HL-60 (cell line): ENCODE data around the gene PEX1.
A peak's percentile ranks its signal among the peaks of the same experiment; 100 is the strongest.

Experiments
- DNase-seq, 2 experiments: peaks; one replicate each; pipeline ENCODE4 v3.0.0-alpha.2; 2010 to 2020; ENCODE audit warnings: low read depth in 1 of 2, low spot score in 1 of 2
- H3K27ac ChIP-seq: fragments of 250-450 bp; sonication (Bioruptor Pico); replicated peaks from 2 replicates; pipeline ENCODE4 v1.5.1; 2020; ENCODE audit warnings: mild to moderate bottlenecking, moderate library complexity
- H3K27me3 ChIP-seq: fragments of 250-450 bp; sonication (Bioruptor Pico); 2 replicates; pipeline ENCODE4 v1.5.1; 2021; ENCODE audit warnings: mild to moderate bottlenecking, moderate library complexity; ENCODE audit not compliant: insufficient read depth, poor library complexity, severe bottlenecking
- H3K4me3 ChIP-seq: replicated peaks from 2 replicates; pipeline ENCODE4 v1.5.1; 2011; ENCODE audit warnings: mild to moderate bottlenecking, control low read depth, low read length; ENCODE audit not compliant: insufficient read depth
- GABPA ChIP-seq: IDR thresholded peaks from 2 replicates; pipeline ENCODE4 v1.6.1; 2012; ENCODE audit warnings: low read depth
- POLR2AphosphoS5 ChIP-seq: IDR thresholded peaks from 2 replicates; pipeline ENCODE4 v1.6.1; 2012; ENCODE audit warnings: low read depth
- SPI1 ChIP-seq: IDR thresholded peaks from 2 replicates; pipeline ENCODE4 v1.6.1; 2012; ENCODE audit warnings: low read depth, mild to moderate bottlenecking, borderline replicate concordance
- TF ChIP-seq, protein P1 (sequence below): IDR thresholded peaks from one replicate; pipeline ENCODE4 v1.5.1; 2011; ENCODE audit warnings: low read length, control low read depth, inconsistent platforms; ENCODE audit not compliant: insufficient read depth
- TF ChIP-seq, protein P2 (sequence below): IDR thresholded peaks from 2 replicates; pipeline ENCODE4 v1.6.1; 2012; ENCODE audit warnings: low read depth; ENCODE audit not compliant: insufficient replicate concordance

Gene PEX1

DNA sequence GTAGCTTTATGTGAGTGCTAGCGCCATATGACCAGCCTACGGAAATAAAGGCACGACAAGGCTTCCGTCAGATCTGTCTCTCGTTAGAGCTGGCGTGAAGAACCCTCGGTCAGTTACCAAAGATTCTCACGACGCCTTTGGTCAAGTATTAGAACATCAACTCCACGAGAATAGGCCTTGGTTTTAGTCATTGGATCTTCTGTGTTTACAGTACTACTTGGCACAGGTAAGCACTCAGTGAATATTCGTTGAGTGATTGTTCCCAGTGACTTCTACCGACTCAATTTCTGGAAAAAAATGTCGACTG is 591 bp upstream of the PEX1 start:
- Histone ChIP-seq H3K4me3 (peak overlapping the region; percentile 100), H3K27ac (peak overlapping the region; percentile 82), H3K27me3 (no peaks in the 10 kb centered on the region)
- DNase-seq: no peak
- TF ChIP-seq SPI1 (no peak), POLR2AphosphoS5 (no peak), GABPA (no peak; the same call in 1 of the 2 replicates)
- TF ChIP-seq, protein P1, sequence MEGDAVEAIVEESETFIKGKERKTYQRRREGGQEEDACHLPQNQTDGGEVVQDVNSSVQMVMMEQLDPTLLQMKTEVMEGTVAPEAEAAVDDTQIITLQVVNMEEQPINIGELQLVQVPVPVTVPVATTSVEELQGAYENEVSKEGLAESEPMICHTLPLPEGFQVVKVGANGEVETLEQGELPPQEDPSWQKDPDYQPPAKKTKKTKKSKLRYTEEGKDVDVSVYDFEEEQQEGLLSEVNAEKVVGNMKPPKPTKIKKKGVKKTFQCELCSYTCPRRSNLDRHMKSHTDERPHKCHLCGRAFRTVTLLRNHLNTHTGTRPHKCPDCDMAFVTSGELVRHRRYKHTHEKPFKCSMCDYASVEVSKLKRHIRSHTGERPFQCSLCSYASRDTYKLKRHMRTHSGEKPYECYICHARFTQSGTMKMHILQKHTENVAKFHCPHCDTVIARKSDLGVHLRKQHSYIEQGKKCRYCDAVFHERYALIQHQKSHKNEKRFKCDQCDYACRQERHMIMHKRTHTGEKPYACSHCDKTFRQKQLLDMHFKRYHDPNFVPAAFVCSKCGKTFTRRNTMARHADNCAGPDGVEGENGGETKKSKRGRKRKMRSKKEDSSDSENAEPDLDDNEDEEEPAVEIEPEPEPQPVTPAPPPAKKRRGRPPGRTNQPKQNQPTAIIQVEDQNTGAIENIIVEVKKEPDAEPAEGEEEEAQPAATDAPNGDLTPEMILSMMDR: no peak
- TF ChIP-seq, protein P2, sequence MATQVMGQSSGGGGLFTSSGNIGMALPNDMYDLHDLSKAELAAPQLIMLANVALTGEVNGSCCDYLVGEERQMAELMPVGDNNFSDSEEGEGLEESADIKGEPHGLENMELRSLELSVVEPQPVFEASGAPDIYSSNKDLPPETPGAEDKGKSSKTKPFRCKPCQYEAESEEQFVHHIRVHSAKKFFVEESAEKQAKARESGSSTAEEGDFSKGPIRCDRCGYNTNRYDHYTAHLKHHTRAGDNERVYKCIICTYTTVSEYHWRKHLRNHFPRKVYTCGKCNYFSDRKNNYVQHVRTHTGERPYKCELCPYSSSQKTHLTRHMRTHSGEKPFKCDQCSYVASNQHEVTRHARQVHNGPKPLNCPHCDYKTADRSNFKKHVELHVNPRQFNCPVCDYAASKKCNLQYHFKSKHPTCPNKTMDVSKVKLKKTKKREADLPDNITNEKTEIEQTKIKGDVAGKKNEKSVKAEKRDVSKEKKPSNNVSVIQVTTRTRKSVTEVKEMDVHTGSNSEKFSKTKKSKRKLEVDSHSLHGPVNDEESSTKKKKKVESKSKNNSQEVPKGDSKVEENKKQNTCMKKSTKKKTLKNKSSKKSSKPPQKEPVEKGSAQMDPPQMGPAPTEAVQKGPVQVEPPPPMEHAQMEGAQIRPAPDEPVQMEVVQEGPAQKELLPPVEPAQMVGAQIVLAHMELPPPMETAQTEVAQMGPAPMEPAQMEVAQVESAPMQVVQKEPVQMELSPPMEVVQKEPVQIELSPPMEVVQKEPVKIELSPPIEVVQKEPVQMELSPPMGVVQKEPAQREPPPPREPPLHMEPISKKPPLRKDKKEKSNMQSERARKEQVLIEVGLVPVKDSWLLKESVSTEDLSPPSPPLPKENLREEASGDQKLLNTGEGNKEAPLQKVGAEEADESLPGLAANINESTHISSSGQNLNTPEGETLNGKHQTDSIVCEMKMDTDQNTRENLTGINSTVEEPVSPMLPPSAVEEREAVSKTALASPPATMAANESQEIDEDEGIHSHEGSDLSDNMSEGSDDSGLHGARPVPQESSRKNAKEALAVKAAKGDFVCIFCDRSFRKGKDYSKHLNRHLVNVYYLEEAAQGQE: no peak

DNA sequence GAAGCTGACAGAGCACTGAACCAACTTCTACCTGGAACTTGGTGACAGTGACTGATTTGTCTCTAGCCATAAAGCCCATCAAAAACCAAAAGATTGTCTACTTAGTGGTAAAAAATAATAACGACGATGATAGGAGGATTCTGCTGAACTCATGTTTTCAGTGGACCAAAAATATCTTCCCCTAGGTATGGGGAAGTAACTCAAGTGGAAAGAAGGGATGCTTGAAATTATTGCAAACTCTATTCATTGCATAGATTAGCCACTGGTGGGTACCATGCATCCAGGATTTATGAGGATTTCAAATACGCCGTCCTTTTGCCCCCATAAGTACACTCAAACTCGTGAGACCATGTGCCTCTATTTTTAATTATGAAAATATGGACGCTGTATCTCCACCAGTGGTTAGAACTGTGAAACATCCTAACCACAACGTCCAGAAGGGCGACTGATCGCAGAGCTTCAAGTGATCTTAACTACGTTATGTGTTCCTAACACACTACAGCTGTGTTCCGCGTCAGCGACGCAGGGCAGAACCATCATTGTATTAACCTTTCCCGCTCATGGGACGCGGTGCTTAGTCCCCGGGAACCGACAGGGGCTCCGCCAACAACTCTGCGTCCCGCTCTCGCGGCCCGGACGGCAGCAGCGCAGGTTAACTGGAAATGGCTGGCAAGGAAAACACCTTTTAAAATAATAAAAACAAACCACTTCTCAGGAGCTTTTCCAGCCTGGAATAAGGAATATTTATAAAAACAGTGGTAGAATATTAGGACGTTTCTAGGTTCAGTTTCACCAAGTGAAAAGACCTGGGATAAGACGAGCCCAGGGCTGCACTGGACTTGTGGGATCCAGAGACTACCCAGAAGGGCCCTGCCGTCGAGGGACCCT is 776 bp downstream of the PEX1 start:
- H3K27ac ChIP-seq: peak overlapping the region; percentile 66
- DNase-seq: peak; percentile 11 to 58
- H3K27me3 ChIP-seq: no peaks in the 10 kb centered on the region
- TF ChIP-seq POLR2AphosphoS5 (no peak), GABPA (no peak; the same call in 1 of the 2 replicates), SPI1 (no peak)
- TF ChIP-seq, protein P1: no peak
- TF ChIP-seq, protein P2: no peak
- peak overlapping the region; percentile 100 for H3K4me3 ChIP-seq

- Histone ChIP-seq H3K27me3 (no peaks in the 10 kb centered on the region), H3K4me3 (no peak overlapping the region), H3K27ac (no peak overlapping the region)
- TF ChIP-seq GABPA: no peak
- no peak for TF ChIP-seq POLR2AphosphoS5
- no peak for DNase-seq
Observed at GRCh38 chr7:92523110-92523509, 5.2 kb downstream of the PEX1 start.

GRCh38 chr7:92520024-92520423 is 8.3 kb downstream of the PEX1 start:
- Histone ChIP-seq H3K4me3 (no peak overlapping the region), H3K27me3 (no peaks in the 10 kb centered on the region), H3K27ac (no peak overlapping the region)
- TF ChIP-seq GABPA (no peak), SPI1 (peak; percentile 71; the same call in 1 of the 2 replicates)
- TF ChIP-seq, protein P1: no peak
- DNase-seq: peak in 1 of 2 experiments; percentile 21
